ENCODE results near the gene PISD. TPM values are rescaled to one million over a fixed set of nuclear protein-coding genes. Genes with fewer than 3 reads are reported as not detected.
"Not testable (repeated sequence)": the region's sequence is repeated elsewhere in the genome, so short reads cannot be mapped to it uniquely, and the experiment has no call there.

The PISD gene
- total RNA-seq = 100 to 1,000 TPM in 1 of 4 donors, 10 to 100 TPM in 3; 33.7 to 111 (median 47.7) TPM

DNA sequence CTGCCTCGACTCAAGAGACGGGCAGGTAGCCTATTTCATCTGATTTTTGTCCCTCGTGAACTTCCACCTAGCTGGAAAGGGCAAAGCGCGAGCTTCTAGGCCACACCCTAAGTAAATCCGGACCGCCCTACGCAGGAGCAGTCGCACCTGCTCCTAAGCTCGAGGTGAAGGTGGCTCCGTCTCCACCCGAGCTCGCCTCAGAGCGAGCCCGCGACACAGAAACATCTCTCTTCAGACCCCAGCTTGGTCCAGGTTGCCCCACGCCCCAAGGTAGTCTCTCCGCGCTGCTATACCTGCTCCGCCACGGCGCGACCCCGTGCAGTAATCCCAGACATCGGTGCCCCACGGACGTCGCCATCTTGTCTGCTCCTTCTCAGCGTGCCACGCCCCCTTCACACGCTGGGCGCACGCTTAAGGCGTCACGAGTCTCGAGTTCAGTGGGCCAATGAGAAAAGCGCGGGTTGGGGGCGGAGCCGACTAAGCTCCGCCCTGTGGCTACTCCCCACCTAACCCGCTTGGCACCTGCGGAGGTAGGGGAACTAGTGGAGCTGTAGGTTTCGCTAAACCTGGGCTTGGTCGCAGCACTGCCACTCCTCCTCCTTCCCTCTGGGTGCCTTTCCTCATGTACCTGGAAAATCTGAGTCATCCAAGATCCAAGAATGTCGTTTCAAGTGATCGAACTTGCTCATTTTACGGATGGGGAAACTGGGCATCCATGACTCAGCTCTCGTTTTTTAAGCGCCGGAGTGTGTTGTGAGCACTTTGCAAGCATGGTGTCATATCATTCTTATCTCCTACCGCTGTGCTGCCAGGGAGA, at the start of gene PISD:
PISD (minus strand) TSS at position 365 of the 817 bp plus-strand sequence; CDS start at position 358, 7 bp downstream.
- H3K27ac ChIP-seq = peak within 1 kb of the TSS; percentile 80 to 86 (median 84)
- in situ Hi-C loops (cut with MboI; ENCODE audit: low pct_ligation_motif_present in 1 of 4, low pct_unique_long_range_greater_than_20kb in 1 of 4, low sequenced_read_pairs in 3 of 4) (loop anchor here (10.0 to 25.0 kb wide), 4 partner anchors 83 to 303 kb away; partner anchors contain the start of gene YWHAH (in 1 of the 4)), intact Hi-C loops (cut with DNase I; ENCODE audit: low total_unique reads) (no loop called here)
- TF ChIP-seq POLR2A (IDR thresholded peaks at IDR 0.05) (peak; percentile 90), POLR2AphosphoS5 (IDR thresholded peaks at IDR 0.05) (peak; percentile 69 to 94 (median 85))
- TF ChIP-seq, protein P1, sequence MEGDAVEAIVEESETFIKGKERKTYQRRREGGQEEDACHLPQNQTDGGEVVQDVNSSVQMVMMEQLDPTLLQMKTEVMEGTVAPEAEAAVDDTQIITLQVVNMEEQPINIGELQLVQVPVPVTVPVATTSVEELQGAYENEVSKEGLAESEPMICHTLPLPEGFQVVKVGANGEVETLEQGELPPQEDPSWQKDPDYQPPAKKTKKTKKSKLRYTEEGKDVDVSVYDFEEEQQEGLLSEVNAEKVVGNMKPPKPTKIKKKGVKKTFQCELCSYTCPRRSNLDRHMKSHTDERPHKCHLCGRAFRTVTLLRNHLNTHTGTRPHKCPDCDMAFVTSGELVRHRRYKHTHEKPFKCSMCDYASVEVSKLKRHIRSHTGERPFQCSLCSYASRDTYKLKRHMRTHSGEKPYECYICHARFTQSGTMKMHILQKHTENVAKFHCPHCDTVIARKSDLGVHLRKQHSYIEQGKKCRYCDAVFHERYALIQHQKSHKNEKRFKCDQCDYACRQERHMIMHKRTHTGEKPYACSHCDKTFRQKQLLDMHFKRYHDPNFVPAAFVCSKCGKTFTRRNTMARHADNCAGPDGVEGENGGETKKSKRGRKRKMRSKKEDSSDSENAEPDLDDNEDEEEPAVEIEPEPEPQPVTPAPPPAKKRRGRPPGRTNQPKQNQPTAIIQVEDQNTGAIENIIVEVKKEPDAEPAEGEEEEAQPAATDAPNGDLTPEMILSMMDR (IDR thresholded peaks at IDR 0.05) = no peak
- peak; percentile 98 for DNase-seq
- H3K9me3 ChIP-seq = no peaks in the 10 kb centered on the region
- H3K4me1 ChIP-seq = peaks cover 9 to 17% (median 14%) of the 10 kb centered on the region in 4 donors
- 0% methylated on average over 47 of the region's 52 CpGs; no CpG with 5 or more reads in 1 of the 2 donors for WGBS, 2 donors (ENCODE audit: low coverage in 1 of 2)
- no peaks in the 10 kb centered on the region for H3K27me3 ChIP-seq
- no peaks in the 10 kb centered on the region for H3K36me3 ChIP-seq
- peak within 1 kb of the TSS; percentile 63 to 97 (median 78) for H3K4me3 ChIP-seq

DNA sequence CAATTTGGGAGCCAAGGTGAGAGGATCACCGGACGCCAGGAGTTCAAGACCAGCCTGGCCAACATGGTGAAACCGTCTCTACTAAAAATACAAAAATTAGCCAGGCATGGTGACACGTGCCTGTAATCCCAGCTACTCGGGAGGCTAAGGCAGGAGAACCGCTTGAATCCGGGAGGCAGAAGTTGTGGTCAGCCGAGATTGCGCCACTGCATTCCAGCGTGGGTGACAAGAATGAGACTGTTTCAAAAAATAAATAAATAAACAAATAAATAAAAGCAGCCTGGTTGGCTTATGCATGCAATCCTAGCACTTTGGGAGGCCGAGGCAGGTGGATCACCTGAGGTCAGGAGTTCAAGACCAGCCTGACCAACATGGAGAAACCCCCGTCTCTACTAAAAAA, 49.2 kb upstream of the PISD start:
- intact Hi-C loops (cut with DNase I; ENCODE audit: low total_unique reads); DNase-seq; H3K9me3 ChIP-seq; in situ Hi-C loops (cut with MboI; ENCODE audit: low pct_ligation_motif_present in 1 of 4, low pct_unique_long_range_greater_than_20kb in 1 of 4, low sequenced_read_pairs in 3 of 4); H3K27me3 ChIP-seq; H3K4me3 ChIP-seq; H3K27ac ChIP-seq: not testable (repeated sequence)
- Histone ChIP-seq H3K4me1 (peaks cover 0 to 11% (median 3%) of the 10 kb centered on the region in 4 donors), H3K36me3 (peaks cover 0 to 51% (median 12%) of the 10 kb centered on the region in 4 donors)
- 80 to 94% methylated on average over 5 to 12 of the region's 12 CpGs for WGBS, 2 donors (ENCODE audit: low coverage in 1 of 2)

DNA sequence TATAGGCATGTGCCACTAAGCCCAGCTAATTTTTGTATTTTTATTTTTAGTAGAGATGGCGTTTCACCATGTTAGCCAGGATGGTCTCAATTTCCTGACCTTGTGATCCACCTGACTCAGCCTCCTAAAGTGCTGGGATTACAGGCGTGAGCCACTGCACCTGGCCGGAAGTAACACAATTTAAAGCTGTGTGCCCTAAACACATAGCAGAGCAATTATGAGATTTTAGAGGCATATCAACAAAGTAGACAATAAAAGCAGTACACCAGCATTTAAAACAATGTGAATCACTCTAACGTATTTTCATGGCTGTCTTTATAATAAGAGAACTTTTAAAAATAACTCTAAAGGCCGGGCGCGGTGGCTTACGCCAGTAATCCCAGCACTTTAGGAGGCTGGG, 45.5 kb upstream of the PISD start:
- peak; percentile 21 for DNase-seq
- H3K27me3 ChIP-seq = no peaks in the 10 kb centered on the region
- peaks cover 0 to 25% (median 11%) of the 10 kb centered on the region in 4 donors for H3K36me3 ChIP-seq
- in situ Hi-C loops (cut with MboI; ENCODE audit: low pct_ligation_motif_present in 1 of 4, low pct_unique_long_range_greater_than_20kb in 1 of 4, low sequenced_read_pairs in 3 of 4) (no loop called here), intact Hi-C loops (cut with DNase I; ENCODE audit: low total_unique reads) (no loop called here)
- H3K4me3 ChIP-seq = no peak overlapping the region
- peaks cover 0 to 11% (median 3%) of the 10 kb centered on the region in 4 donors for H3K4me1 ChIP-seq
- H3K9me3 ChIP-seq = no peaks in the 10 kb centered on the region
- H3K27ac ChIP-seq = peak overlapping the region in 2 of 4 donors; percentile 17 to 18
- TF ChIP-seq POLR2AphosphoS5 (IDR thresholded peaks at IDR 0.05) (peak in 1 of 3 donors; percentile 13), EP300 (IDR thresholded peaks at IDR 0.05; ENCODE audit: low read depth) (no peak)
- 54 to 70% methylated on average over 5 to 8 of the region's 8 CpGs for WGBS, 2 donors (ENCODE audit: low coverage in 1 of 2)

DNA sequence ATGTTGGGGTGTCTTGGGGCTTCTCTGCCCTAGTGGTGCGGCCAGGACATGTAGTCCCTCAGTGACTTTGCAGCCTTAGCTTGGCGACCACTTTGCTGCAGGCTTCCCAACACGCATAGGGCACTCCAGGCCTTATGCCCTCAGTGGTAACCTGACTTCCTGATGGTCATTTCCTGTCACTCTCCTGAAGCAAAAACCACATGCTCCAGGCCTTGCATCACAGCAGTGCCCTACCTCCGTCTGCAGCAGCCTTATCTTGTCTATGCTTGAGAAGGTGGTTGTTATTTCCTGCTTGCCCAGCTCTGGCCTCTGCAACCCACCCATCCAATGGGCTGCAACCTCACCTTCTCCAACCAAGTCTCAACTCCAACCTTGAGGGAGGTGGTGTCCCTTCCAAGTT, 33.4 kb upstream of the PISD start:
- 89% methylated on average over 4 of the region's 4 CpGs; no CpG with 5 or more reads in 1 of the 2 donors for WGBS, 2 donors (ENCODE audit: low coverage in 1 of 2)
- Histone ChIP-seq H3K27ac (no peak overlapping the region), H3K4me3 (no peak overlapping the region), H3K36me3 (peaks cover 0 to 56% (median 23%) of the 10 kb centered on the region in 4 donors), H3K27me3 (no peaks in the 10 kb centered on the region), H3K9me3 (no peaks in the 10 kb centered on the region), H3K4me1 (no peaks in the 10 kb centered on the region)
- no peak for DNase-seq
- in situ Hi-C loops (cut with MboI; ENCODE audit: low pct_ligation_motif_present in 1 of 4, low pct_unique_long_range_greater_than_20kb in 1 of 4, low sequenced_read_pairs in 3 of 4) (no loop called here), intact Hi-C loops (cut with DNase I; ENCODE audit: low total_unique reads) (no loop called here)
- TF ChIP-seq, protein P1 (IDR thresholded peaks at IDR 0.05) = no peak
- no peak for TF ChIP-seq POLR2AphosphoS5 (IDR thresholded peaks at IDR 0.05)
- no peak for TF ChIP-seq EP300 (IDR thresholded peaks at IDR 0.05; ENCODE audit: low read depth)
- TF ChIP-seq POLR2A (IDR thresholded peaks at IDR 0.05) = no peak

DNA sequence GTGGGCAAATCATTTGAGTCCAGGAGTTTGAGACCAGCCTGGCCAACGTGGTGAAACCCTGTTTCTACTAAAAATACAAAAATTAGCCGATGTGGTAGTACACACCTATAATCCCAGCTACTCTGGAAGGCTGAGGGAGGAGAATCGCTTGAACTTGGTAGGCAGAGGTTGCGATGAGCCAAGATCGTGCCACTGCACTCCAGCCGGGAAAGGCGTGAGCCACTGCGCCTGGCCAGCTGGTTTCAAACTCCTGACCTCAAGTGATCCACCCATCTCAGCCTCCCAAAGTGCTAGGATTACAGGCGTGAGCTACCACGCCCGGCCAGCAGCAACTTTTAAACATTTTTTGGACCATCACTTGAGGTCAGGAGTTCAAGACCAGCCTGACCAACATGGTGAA, 32.0 kb upstream of the PISD start:
- intact Hi-C loops (cut with DNase I; ENCODE audit: low total_unique reads); H3K27ac ChIP-seq; H3K4me3 ChIP-seq; DNase-seq; H3K27me3 ChIP-seq; in situ Hi-C loops (cut with MboI; ENCODE audit: low pct_ligation_motif_present in 1 of 4, low pct_unique_long_range_greater_than_20kb in 1 of 4, low sequenced_read_pairs in 3 of 4); H3K4me1 ChIP-seq; H3K9me3 ChIP-seq: not testable (repeated sequence)
- WGBS, 2 donors (ENCODE audit: low coverage in 1 of 2) = 97 to 98% methylated on average over 7 to 11 of the region's 11 CpGs
- peaks cover 0 to 48% (median 21%) of the 10 kb centered on the region in 4 donors for H3K36me3 ChIP-seq
